ENCODE measurements around the gene TPST2. TPM values are rescaled to one million over a fixed set of nuclear protein-coding genes. Genes with fewer than 3 reads are reported as not detected.

Gene TPST2
- total and polyA plus RNA-seq, 9 of the 15 experiments (the other 6 are each of a cell fraction or from before 2014, with no cell fraction given) = 14.2 to 123 (median 60.1) TPM

DNA sequence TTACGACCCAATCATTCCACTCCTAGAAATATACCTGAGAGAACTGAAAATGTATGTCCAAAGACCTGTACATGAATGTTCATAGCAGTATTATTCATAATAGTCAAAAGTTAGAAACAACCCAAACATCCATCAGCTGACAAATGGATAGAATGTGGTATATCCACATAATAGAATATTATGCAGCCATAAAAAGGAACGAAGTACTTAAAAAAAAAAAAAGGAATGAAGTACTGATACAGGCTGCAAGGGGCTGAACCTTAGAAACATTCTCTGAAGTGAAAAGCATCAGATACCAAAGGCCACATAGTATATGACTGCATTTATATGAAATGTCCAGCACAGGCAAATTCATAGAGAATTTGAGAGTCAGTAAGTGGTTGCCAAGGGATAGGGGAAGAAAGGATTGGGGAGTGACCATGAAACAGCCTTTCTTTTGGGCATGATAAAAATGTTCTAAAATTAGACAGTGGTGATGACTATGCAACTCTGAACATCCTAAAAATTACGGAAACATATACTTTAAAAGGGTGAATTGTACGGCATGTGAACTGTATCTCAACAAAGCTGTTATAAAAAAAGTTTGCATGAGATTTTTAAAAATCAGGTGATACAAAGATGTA is 1.8 kb downstream of the TPST2 start (continued):
- no peak for TF ChIP-seq CTCFL (IDR thresholded peaks at IDR 0.05; ENCODE audit: borderline replicate concordance, insufficient read depth, low read depth, low read length, poor library complexity, severe bottlenecking)
- peak; percentile 46 for TF ChIP-seq SOX6 (IDR thresholded peaks at IDR 0.05)
- TF ChIP-seq ZNF146 (CRISPR knock-in tag; IDR thresholded peaks at IDR 0.05; ENCODE audit: unreplicated experiment) = peak; percentile 98
- no peak for TF ChIP-seq POLR2B (IDR thresholded peaks at IDR 0.05; ENCODE audit: low read depth, partially characterized antibody)
- TF ChIP-seq PHF20 (IDR thresholded peaks at IDR 0.05; ENCODE audit: partially characterized antibody) = no peak
- TF ChIP-seq THRA (IDR thresholded peaks at IDR 0.05) = no peak
- TF ChIP-seq, protein P1, sequence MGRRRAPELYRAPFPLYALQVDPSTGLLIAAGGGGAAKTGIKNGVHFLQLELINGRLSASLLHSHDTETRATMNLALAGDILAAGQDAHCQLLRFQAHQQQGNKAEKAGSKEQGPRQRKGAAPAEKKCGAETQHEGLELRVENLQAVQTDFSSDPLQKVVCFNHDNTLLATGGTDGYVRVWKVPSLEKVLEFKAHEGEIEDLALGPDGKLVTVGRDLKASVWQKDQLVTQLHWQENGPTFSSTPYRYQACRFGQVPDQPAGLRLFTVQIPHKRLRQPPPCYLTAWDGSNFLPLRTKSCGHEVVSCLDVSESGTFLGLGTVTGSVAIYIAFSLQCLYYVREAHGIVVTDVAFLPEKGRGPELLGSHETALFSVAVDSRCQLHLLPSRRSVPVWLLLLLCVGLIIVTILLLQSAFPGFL (CRISPR knock-in tag; IDR thresholded peaks at IDR 0.05) = no peak
- TF ChIP-seq, protein P2, sequence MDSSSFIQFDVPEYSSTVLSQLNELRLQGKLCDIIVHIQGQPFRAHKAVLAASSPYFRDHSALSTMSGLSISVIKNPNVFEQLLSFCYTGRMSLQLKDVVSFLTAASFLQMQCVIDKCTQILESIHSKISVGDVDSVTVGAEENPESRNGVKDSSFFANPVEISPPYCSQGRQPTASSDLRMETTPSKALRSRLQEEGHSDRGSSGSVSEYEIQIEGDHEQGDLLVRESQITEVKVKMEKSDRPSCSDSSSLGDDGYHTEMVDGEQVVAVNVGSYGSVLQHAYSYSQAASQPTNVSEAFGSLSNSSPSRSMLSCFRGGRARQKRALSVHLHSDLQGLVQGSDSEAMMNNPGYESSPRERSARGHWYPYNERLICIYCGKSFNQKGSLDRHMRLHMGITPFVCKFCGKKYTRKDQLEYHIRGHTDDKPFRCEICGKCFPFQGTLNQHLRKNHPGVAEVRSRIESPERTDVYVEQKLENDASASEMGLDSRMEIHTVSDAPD (CRISPR knock-in tag; IDR thresholded peaks at IDR 0.05) = no peak
- TF ChIP-seq SMARCC2 (IDR thresholded peaks at IDR 0.05; ENCODE audit: low read depth) = no peak
- TF ChIP-seq ZNF449 (CRISPR knock-in tag; IDR thresholded peaks at IDR 0.05) = no peak
- TF ChIP-seq ETV1 (tag; conservative IDR thresholded peaks at IDR 0.05; ENCODE audit: low read depth) = no peak
- TF ChIP-seq HEY1 (CRISPR knock-in tag; IDR thresholded peaks at IDR 0.05; ENCODE audit: borderline replicate concordance) = no peak
- no peak for TF ChIP-seq SRSF9 (IDR thresholded peaks at IDR 0.05; ENCODE audit: borderline replicate concordance, low read depth, low read length)
- TF ChIP-seq ZNF444 (CRISPR knock-in tag; IDR thresholded peaks at IDR 0.05) = no peak
- no peak for TF ChIP-seq NFYB (IDR thresholded peaks at IDR 0.05; ENCODE audit: extremely low read depth, insufficient read length)
